ENCODE measurements around the gene CRYBG3.

DNA sequence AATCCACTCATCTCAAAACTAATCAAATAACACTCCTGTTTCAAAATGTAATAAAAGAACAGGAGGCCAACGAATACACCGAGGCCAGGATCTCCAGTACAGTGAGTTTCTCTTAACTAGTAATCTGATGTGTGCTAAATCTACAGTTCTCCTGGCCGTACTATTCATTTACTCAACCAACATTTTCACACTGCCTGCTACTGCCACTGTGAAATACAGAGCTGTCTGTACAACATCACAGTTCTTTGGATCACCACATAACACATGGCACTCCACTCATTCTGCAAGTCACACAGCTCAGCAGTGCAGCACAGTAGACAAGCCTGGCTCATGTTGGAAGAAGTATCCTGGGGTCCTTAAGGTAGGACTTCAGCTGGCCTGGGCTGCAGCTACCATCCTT lies 128.5 kb downstream of the CRYBG3 start:
- TF ChIP-seq POLR2AphosphoS5 (IDR thresholded peaks at IDR 0.05; ENCODE audit: low read depth, low read length): no peak
- no peak for TF ChIP-seq SIN3A (IDR thresholded peaks at IDR 0.05; ENCODE audit: borderline replicate concordance, insufficient read depth, low read length)
- no peak for TF ChIP-seq TAF1 (IDR thresholded peaks at IDR 0.05; ENCODE audit: borderline replicate concordance, insufficient read depth, low read length)
